ENCODE data around the gene SIX1. TPM values are rescaled to one million over a fixed set of nuclear protein-coding genes. Genes with fewer than 3 reads are reported as not detected.
A peak's percentile ranks its signal among the peaks of the same experiment; 100 is the strongest.

The SIX1 gene
- total and polyA plus RNA-seq, 7 donors, result 8.3 to 86.6 (median 41.4) TPM

DNA sequence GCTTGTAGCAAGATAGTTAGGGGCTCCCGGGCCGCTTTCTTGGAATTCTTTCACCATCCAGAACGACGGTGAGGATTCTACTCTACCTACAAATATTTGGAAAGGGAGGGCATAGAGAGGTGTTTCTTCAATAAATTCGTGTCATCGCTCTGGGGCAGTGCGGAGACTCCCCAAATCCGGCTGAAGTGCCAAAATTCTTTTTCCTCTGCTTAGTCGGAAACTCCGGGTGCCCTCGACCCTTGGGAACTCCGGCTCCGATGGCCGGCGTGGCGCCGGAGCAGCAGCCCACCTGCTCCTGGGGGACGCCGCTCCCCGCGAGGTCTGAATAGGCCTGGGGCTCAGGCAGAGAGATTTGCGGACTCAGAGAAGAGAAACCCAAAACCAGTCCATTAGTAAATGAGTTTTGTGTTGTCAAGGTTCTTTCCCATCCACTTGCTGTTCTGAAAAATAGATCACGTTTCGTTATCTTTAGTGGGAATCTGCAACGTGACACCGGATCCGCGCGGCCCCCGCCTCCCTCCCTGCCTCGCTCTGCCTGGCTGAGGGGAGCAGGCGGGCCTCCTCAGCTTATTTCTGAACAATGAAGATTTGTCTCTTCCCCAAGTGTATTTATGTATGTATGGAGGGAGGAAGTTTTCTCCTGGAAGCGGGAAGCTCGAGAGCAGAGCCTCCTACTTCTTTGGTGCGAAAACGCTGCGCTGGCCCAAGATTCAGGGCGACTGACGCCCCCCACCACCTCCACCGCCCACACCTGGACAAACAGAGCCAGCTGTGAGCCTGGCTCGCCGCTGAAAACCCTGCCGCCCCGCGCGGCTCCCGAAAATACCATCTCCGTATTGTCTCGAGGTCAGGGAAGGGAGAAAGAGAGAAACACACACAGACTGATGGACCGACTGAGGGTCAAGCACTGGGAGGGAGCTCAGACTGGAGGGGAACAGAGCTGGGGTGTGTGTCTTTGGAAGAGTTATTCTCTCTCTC, 3.7 kb upstream of the SIX1 start:
- Histone ChIP-seq H3K27ac (peak overlapping the region; percentile 93), H3K36me3 (ENCODE audit: insufficient read depth in 1 of 2, low read depth in 1 of 2) (no peaks in the 10 kb centered on the region), H3K4me3 (peak overlapping the region; percentile 91), H3K27me3 (ENCODE audit: insufficient read depth in 3 of 3, low read length in 2 of 3) (no peaks in the 10 kb centered on the region), H3K4me1 (peaks cover 7% of the 10 kb centered on the region), H3K9me3 (no peaks in the 10 kb centered on the region)
- 4 to 5% (median 4%) methylated on average over 50 of the region's 50 CpGs for WGBS, 3 donors
- DNase-seq (no peak), ATAC-seq (no peak)
- intact Hi-C loops (cut with DNase I), result loop anchor here (2.0 to 10.0 kb wide), 7 partner anchors 68 to 544 kb away; no protein-coding TSS in a partner anchor
- TF ChIP-seq CTCF (IDR thresholded peaks at IDR 0.05), result no peak

DNA sequence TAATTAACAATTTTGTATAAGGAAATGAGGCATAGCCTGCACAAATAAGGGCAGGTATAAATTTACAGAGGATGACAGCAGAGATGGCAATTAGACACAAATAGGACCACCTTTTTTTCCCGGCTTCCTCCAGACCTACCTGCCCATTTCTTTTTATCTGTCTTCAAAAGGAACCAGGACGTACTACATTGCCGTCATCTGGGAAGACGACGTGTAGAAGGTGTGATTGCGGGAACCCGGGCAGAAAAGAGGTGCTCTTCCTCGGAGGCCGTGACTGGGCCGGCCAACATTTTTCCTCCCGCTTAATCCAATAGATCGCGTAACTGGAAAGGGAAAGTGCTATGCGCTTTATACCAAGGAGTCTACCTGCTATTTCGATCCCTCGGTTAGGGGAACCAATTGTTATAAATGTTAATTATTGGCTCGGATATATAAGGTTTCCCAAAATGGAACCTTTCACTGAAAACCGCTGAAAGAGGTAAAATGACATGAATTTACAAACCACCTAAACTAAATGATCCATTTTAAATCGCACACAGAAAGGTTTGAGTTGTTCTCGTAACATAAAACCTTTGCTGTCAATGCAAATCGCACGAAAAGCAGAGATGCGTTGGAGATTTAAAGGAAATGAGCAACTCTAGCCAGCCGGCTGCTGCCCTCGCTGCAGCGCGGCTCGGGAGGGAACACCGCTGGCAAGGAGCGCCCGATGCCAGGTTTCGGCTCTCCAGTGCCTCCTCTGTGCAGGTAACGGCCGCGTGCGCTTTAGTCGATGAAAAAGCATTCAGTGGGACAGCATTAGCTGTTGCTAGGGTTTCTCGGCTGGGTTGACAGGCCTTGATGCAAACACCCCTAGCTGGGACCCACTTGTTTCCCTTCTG, 2.8 kb upstream of the SIX1 start:
- Histone ChIP-seq H3K27me3 (ENCODE audit: insufficient read depth in 3 of 3, low read length in 2 of 3) (no peaks in the 10 kb centered on the region), H3K4me1 (peaks cover 7% of the 10 kb centered on the region), H3K27ac (peak overlapping the region; percentile 93), H3K36me3 (ENCODE audit: insufficient read depth in 1 of 2, low read depth in 1 of 2) (no peaks in the 10 kb centered on the region), H3K9me3 (no peaks in the 10 kb centered on the region), H3K4me3 (peak overlapping the region; percentile 91)
- DNase-seq (peak in 1 of 2 donors; percentile 70), ATAC-seq (no peak)
- intact Hi-C loops (cut with DNase I), result loop anchor here (2.0 to 10.0 kb wide), 7 partner anchors 69 to 545 kb away; no protein-coding TSS in a partner anchor
- WGBS, 3 donors, result 10 to 18% (median 10%) methylated on average over 38 of the region's 38 CpGs
- TF ChIP-seq CTCF (IDR thresholded peaks at IDR 0.05), result no peak

- intact Hi-C loops (cut with DNase I), result loop anchor here (5.0 to 10.0 kb wide), 6 partner anchors 156 to 546 kb away; no protein-coding TSS in a partner anchor
- WGBS, 3 donors, result 13 to 21% (median 19%) methylated on average over 5 of the region's 5 CpGs
- DNase-seq, result no peak
Observed at GRCh38 chr14:60651086-60651795, 2.0 kb upstream of the SIX1 start.

More at GRCh38 chr14:60651086-60651795, 2.0 kb upstream of the SIX1 start:
- peaks cover 7% of the 10 kb centered on the region for H3K4me1 ChIP-seq
- H3K36me3 ChIP-seq (ENCODE audit: insufficient read depth in 1 of 2, low read depth in 1 of 2), result peaks cover 0 to under 1% of the 10 kb centered on the region in 2 donors
- peak overlapping the region; percentile 93 for H3K27ac ChIP-seq
- no peak for TF ChIP-seq CTCF (IDR thresholded peaks at IDR 0.05)
- peak overlapping the region; percentile 91 for H3K4me3 ChIP-seq
- no peaks in the 10 kb centered on the region for H3K9me3 ChIP-seq
- no peak for ATAC-seq
- H3K27me3 ChIP-seq (ENCODE audit: insufficient read depth in 3 of 3, low read length in 2 of 3), result no peaks in the 10 kb centered on the region

Data from psoas muscle (tissue), 8 donors.